HS-27A (cell line): ENCODE data around the gene VPS33B.

Experiments used
- DNase-seq: peaks from one replicate; pipeline ENCODE4 v3.0.0-alpha.2; 2012; ENCODE audit warnings: low read depth, missing footprints

VPS33B gene

DNA sequence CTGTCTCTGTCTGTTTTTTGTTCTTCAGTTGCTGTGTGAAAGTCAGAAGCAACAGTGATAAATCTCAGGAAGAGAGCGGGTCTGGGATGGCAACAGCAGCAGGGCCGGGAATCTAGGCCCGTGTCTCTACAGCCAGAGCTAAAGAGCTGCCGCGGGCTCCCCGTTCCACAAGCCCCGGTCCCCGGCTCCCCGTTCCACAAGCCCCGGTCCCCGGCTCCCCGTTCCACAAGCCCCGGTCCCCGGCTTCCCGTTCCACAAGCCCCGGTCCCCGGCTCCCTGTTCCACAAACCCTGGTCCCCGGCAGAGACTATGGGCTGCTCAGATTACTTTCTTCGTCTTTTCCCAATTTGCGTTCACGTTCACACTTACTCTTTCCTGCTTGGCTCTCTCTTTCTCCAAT is 48.2 kb downstream of the VPS33B start:
- DNase-seq: no peak

DNA sequence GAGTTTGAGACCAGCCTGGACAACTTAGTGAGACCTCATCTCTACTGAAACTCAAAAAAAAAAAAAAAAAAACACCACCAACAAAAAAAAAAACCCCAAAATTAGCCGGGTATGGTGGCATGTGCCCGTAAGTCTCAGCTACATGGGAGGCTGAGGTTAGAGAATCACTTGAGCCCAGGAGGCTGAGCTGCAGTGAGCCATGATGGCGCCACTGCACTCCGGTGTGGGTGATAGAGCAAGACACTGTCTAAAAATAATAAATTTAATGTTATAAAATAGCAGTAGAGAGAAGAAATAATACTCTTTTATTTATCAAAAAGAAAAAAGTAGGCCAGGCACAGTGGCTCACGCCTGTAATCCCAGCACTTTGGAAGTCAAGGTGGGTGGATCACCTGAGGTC is 50.3 kb downstream of the VPS33B start:
- DNase-seq: no peak

- DNase-seq: no peak
Measured at GRCh38 chr15:90970274-90970673, 52.1 kb downstream of the VPS33B start.

DNA sequence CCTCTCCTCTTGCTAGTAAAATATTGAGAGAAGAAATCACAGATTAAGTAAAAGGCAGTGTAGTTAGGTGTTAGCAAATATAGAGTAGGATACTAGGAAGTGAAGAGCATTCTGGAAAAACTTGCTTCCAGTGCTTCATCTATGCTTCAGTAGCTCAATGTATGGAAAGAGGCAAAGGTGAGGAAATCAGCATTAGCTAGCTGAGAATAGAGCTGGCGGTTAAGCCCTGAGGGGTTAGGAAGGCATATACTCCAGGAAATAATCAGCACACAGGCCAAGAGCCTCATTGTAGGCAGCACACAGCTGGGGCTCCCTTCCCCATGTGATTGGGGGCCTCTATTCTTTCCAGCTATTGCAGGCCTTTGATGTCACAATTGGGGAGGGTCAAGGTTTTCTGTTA is 54.0 kb downstream of the VPS33B start:
- DNase-seq: no peak

GRCh38 chr15:90967206-90967605 is 55.2 kb downstream of the VPS33B start:
- DNase-seq: no peak

DNA sequence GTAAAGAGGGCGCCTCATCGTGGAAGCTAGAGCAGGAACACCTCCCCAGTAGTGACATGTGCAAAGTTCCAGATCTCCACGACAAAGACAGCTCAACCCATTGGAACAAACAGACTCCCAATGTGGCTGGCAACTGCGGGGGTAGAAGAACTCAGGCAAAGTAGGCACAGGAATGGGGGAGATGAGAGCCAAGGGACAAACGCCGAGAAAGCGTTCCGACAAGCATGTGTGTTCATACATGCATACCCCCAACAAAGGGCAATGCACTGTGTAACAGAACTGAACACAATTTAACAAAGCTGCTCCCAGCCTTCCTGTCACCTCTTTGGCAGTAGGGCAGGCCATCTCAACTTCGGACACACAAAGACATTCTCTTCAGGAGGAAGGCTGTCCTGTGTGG is 56.1 kb downstream of the VPS33B start:
- DNase-seq: no peak

- no peak for DNase-seq
Measured at GRCh38 chr15:90962021-90962420, 60.4 kb downstream of the VPS33B start.

- DNase-seq: no peak
Measured at GRCh38 chr15:90960298-90961091, 61.9 kb downstream of the VPS33B start.

- DNase-seq: no peak
Measured at GRCh38 chr15:90959894-90960293, 62.5 kb downstream of the VPS33B start.

DNA sequence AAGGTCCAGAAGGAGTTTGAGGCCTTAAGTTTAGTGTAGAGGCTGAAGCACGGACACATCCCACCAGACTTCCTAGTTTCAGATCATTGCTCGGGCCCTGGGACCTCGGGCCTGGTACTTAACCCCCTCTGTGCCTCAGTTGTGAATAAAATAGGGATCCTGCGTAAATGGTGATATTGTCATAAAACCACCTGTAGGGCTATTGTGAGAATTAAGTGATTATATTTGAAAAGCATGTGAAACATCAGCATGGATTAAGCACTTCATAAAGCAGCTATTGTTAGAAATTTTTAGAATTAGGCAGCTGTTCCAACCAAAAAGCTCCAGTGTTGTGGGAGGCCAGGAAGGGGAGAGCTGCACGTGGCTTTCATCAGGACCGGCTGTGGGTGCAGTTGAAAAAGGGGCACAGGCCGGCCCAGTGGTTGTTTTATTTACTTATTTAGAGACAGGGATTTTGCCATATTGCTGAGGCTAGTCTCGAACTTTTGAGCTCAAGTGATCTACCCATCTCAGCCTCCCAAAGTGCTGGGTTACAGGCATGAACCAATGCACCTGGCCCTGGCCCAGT is 63.3 kb downstream of the VPS33B start:
- DNase-seq: no peak

GRCh38 chr15:90957791-90958190 is 64.6 kb downstream of the VPS33B start:
- DNase-seq: no peak

DNA sequence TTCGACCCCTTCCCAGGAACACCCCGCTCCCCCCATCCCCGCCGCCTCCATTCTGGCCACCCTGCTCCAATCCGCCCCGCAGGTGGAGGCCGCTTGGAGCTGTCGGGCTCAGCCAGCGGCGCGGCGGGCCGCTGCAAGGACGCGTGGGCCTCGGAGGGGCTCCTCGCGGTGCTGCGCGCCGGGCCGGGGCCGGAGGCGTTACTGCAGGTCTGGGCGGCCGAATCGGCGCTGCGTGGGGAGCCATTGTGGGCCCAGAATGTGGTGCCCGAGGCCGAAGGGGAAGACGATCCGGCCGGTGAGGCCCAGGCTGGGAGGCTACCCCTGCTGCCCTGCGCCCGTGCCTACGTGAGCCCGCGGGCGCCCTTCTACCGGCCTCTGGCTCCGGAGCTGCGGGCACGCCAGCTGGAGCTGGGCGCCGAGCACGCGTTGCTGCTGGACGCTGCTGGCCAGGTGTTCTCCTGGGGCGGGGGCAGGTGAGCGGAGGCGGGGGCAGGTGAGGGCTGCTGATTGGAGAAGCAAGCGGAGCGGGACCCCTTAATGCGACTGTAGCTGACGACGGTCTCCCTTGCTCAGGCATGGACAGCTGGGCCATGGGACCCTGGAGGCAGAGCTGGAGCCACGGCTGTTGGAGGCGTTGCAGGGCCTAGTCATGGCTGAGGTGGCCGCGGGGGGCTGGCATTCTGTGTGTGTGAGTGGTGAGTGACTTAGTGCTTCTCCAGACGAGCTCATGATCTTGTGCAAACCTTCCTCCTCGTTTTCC is 65.2 kb downstream of the VPS33B start:
- DNase-seq: no peak

DNA sequence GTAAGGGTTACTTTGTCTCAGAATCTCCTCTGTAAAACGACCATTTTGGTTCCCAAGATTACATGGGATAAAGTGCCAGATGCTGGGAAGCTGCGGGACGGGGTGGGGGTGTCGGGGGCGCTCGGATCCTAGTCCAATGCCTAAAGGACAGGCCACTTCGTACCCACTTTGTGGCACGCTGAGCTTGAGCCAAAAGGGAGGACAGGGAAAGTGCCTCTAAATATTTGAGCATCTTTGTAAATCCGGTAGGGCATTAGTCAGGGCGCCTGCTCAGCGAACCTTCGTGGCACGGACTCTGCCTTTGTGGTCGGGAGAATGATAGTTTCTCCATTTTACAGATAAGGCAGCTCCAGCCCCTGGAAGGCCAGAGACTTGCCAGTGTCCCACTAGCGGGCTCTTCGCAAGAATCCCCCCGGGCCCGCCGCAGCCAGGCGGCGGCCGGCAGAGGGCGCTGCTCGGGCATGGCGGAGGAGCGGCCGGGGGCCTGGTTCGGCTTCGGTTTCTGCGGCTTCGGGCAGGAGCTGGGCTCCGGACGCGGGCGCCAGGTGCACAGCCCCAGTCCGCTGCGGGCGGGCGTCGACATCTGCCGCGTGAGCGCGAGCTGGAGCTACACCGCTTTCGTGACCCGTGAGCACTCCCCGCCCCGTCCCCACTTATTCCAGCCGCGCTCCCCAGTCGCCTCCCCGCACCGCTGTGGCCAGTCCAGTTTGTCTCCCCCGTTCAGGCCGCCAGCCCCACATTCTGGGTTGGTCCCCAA is 65.9 kb downstream of the VPS33B start:
- DNase-seq: no peak

DNA sequence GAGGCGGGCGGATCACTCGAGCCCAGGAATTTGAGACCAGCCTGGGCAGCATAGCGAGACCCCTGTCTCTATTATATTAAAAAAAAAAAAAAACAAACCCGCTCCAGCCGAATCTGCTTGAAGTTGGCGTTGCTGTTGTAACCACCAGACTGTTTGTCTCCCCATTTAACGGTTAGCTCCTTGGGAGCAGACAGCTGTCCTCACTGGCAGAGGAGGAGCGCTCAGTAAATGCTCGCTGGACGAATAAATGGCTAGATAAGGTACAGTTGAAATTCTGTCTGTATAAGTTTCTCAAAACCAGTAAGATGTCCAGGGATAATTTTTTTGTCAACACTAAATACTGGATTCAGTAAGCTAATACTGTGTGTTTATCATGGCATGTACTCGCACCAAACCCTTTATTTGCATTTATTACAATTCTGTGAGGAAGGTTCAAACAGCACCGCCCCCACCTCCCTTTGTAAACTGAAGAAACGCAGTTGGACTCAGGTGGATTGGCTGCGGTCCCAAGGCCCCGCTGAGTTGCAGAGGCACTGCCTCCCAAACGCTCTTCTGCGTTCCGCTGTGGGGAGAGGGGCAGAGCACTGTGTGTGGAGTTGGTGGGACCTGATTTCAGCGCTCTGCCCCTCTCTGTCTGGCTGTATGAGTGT is 66.6 kb downstream of the VPS33B start:
- no peak for DNase-seq

DNA sequence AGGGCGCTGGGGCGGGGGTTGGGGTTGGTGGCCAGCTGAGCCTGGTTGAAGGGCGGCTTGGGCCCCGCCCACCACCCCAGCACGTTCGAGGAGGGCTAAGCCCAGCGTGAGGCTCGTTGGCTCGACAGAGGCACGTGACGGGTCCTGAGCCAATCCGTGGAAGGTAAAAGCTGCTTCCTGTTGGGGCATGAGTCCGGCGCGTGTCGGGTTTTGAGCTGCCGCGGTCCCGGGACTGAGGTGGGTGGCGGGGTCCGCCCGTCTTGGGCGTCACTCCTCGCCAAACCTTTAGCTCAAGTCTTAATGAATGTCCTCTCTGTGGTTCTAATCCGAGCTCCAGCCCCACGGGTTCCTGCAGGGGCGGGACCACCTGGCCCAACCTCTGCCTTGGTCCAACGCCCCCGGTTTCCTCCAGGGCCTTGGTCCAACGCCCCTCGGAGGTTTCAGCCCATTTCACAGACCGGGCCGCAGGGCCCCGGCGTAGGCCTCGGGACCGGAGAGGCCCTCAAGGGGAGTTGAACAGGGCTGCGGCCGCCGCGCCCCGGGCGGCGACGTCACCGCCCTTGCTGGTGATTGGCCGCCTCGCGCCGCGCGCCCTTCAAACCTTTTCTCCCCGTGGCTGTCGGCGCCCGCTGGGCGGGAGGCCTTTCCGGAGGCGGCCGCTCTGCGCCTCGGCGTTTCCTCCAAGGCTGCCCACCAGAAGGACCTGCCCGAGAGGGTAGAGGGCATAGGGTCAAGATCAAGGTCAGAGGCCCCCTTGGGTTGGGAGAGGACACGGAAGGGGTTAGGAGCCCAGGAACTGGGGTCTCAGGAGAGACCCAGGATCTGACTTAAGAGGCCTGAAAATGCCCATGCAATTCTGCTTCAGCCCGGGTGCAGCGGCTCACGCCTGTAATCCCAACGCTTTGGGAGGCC is 67.4 kb downstream of the VPS33B start, which contains the start of gene RCCD1:
Gene RCCD1, plus strand, starts transcription at position 173 of the 912 bp plus-strand sequence. CDS start 1,851 bp downstream, outside the sequence.
- peak; percentile 95 for DNase-seq

- no peak for DNase-seq
Measured at GRCh38 chr15:90953947-90954711, 68.3 kb downstream of the VPS33B start.

GRCh38 chr15:90952901-90953677 is 69.3 kb downstream of the VPS33B start:
- no peak for DNase-seq

- DNase-seq: no peak
Measured at GRCh38 chr15:90950676-90951075, 71.7 kb downstream of the VPS33B start.
